ENCODE results near the gene ATF7IP2.

Gene ATF7IP2

DNA sequence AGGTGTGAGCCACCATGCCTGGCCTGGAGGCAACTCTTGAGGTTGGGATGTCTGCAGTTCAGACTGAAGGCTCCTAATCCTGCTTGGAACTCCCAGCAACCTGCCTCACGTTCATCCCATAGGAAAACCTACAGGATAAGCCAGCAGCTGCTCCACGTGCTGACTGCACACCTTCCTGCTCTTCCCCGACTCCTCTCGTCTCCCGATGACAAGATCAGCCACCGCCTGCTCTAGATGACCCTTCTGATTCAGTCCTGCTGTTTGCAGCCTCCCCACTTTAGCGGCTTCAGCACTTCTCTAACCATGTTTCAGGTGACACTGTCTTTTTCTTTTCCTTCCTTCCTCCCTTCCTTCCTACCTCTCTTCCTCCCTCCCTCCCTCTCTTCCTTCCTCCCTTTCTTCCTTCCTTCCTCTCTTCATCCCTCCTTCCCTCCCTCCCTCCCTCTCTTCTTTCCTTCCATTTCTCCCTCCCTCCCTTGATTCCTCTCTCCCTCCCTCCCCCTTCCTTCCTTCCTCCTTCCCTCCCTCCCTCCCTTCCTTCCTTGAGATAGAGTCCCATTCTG, 132.7 kb downstream of the ATF7IP2 start:
- no peak for DNase-seq

- DNase-seq, result no peak
Observed at GRCh38 chr16:10519297-10519696, 133.4 kb downstream of the ATF7IP2 start.

- no peak for DNase-seq
Observed at GRCh38 chr16:10519929-10520868, 134.3 kb downstream of the ATF7IP2 start.

GRCh38 chr16:10520869-10521578, 135.2 kb downstream of the ATF7IP2 start:
- DNase-seq, result no peak

DNA sequence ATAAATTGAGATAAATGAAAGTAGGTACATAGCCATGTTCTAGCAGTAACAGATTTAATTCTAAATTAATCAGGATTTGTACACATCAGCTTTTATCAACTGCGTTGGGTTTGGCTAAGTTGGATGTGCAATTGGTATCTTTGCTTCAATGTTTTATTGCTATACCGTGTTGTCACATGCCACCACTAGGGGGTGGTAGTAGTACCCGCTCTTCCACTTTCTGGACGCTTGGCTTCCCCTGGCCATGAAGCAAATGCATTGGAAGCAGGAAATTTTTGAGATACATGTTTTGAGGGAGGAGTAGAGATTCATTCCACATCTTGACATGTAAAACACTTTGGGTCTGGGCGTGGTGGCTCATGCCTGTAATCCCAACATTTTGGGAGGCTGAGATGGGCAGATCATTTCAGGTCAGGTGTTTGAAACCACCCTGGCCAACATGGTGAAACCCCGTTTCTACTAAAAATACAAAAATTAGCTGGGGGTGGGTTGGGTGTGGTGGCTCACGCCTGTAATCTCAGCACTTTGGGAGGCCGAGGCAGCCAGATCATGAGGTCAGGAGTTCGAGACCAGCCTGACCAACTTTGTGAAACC, 135.9 kb downstream of the ATF7IP2 start:
- DNase-seq, result no peak

- DNase-seq, result no peak
Observed at GRCh38 chr16:10522966-10523365, 137.1 kb downstream of the ATF7IP2 start.

- no peak for DNase-seq
Observed at GRCh38 chr16:10525214-10525825, 139.5 kb downstream of the ATF7IP2 start.

DNA sequence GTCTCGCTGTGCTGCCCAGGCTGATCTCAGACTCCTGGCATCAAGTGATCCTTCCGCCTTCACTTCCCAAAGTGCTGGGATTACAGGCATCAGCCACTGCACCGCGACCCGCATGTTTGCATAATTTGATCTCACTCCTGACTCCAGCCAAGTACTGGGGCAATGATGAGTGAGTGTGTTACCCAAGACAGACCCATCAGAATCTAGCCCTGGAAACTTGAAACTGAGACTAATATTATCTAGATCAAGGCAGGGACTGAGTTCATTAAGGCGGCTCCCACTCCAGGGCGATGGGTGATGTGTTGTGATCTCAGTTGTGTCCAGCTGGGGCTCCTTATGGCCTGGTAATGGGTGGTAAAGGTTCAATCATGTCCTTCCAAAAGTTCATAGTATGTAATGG, 141.1 kb downstream of the ATF7IP2 start:
- no peak for DNase-seq

GRCh38 chr16:10528635-10529034, 142.8 kb downstream of the ATF7IP2 start:
- no peak for DNase-seq

DNA sequence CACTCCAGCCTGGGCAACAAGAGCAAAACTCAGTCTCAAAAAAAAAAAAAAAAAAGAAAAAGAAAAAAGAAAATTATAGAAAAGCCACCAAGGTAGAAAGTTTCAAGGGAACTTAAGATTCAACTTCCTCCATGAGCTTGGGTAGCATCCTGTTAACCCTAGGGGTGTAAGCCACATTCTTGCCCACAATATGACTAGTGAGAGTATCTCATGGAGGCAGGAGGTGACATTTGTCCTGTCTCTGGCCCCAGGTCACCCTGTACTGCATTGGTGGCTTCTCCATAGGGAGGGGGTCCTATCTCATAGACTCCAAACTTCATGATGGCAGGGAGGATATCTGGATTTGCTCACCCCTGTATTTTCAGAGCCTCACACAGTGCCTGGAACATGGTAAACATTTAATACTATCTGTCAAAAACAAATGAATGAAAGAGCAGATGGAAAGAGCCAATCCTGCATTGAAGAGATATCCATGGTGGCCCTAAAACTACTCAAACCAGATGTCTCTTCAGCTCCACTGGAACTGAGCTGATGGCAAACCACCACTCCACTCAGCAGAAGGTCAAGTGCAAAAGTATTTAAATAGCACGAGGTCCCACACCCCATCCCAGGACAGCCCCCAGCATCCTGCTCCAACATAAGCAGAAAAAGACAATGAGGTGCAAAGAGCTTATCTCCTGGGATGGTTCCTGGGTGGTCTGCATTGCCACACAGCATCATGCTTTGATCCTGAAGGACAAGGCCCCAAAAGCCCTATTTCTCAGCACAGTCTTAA, 144.2 kb downstream of the ATF7IP2 start:
- no peak for DNase-seq

GRCh38 chr16:10530685-10531084, 144.8 kb downstream of the ATF7IP2 start:
- no peak for DNase-seq

DNA sequence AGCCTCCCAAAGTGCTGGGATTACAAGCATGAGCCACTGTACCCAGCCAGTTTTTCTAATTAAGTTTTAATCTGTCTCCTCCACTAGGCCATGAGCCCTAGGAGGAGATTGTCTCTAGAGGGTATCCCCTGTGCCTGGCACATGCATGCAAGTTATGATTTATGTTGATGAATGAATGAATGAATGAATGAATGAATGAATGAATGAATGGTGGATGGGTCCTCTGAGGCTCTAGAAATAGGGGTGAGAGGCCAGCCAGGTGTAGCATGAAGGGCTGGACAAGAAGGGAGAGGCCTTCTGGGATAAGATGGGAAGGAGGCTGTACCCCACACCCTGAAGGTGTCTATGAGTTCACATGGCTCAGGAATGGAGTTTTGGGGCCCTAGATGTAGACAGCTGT, 145.7 kb downstream of the ATF7IP2 start:
- DNase-seq, result no peak

Data from stimulated activated naive CD4-positive, alpha-beta T cell treated with Interleukin-2 at 50 U/mL for 16 hours (primary cell).